ENCODE data around the gene PIK3CA. TPM values are rescaled to one million over a fixed set of nuclear protein-coding genes. Genes with fewer than 3 reads are reported as not detected.

Gene PIK3CA
- polyA plus RNA-seq, 6 donors from 2014 or later: 14.8 to 30.1 (median 22.9) TPM

- Mint-ChIP-seq H3K27ac (no peak overlapping the region), H3K4me3 (no peak overlapping the region), H3K4me1 (peaks cover 0 to 4% (median 0%) of the 10 kb centered on the region in 3 donors), H3K27me3 (peaks cover 0 to 8% (median 5%) of the 10 kb centered on the region in 3 donors), H3K36me3 (no peaks in the 10 kb centered on the region), H3K9me3 (no peaks in the 10 kb centered on the region)
- DNase-seq: no peak
- no peak for ATAC-seq (ENCODE audit: low read depth in 2 of 2)
Observed at GRCh38 chr3:179279837-179280236, 131.7 kb downstream of the PIK3CA start.

- H3K4me3 Mint-ChIP-seq: no peak overlapping the region
- no peak overlapping the region for H3K27ac Mint-ChIP-seq
- no peaks in the 10 kb centered on the region for H3K36me3 Mint-ChIP-seq
- no peaks in the 10 kb centered on the region for H3K4me1 Mint-ChIP-seq
- no peak for ATAC-seq (ENCODE audit: low read depth in 2 of 2)
- H3K9me3 Mint-ChIP-seq: no peaks in the 10 kb centered on the region
- peaks cover 0 to 5% (median 0%) of the 10 kb centered on the region in 3 donors for H3K27me3 Mint-ChIP-seq
- DNase-seq: no peak
Observed at GRCh38 chr3:179281825-179282224, 133.7 kb downstream of the PIK3CA start.

GRCh38 chr3:179286331-179286730 lies 138.2 kb downstream of the PIK3CA start:
- Mint-ChIP-seq H3K9me3 (no peaks in the 10 kb centered on the region), H3K27me3 (peaks cover 0 to 5% (median 0%) of the 10 kb centered on the region in 3 donors), H3K36me3 (no peaks in the 10 kb centered on the region), H3K4me1 (no peaks in the 10 kb centered on the region), H3K27ac (no peak overlapping the region), H3K4me3 (no peak overlapping the region)
- ATAC-seq (ENCODE audit: low read depth in 2 of 2): no peak
- no peak for DNase-seq

GRCh38 chr3:179288845-179289244 lies 140.7 kb downstream of the PIK3CA start:
- Mint-ChIP-seq H3K27ac (no peak overlapping the region), H3K4me1 (no peaks in the 10 kb centered on the region), H3K36me3 (no peaks in the 10 kb centered on the region), H3K9me3 (no peaks in the 10 kb centered on the region), H3K27me3 (peaks cover 0 to 3% (median 0%) of the 10 kb centered on the region in 3 donors), H3K4me3 (no peak overlapping the region)
- DNase-seq (no peak), ATAC-seq (ENCODE audit: low read depth in 2 of 2) (no peak)

GRCh38 chr3:179289295-179289694 lies 141.1 kb downstream of the PIK3CA start:
- Mint-ChIP-seq H3K4me1 (no peaks in the 10 kb centered on the region), H3K27me3 (peaks cover 0 to 3% (median 0%) of the 10 kb centered on the region in 3 donors), H3K4me3 (no peak overlapping the region), H3K36me3 (no peaks in the 10 kb centered on the region), H3K27ac (no peak overlapping the region), H3K9me3 (no peaks in the 10 kb centered on the region)
- DNase-seq: no peak
- ATAC-seq (ENCODE audit: low read depth in 2 of 2): no peak

Other genes starting within 250 kb of the PIK3CA start
- gene ZMAT3, start 76.5 kb upstream of the PIK3CA start, polyA plus RNA-seq (ENCODE audit: low read depth in 6 of 6): 10 to 100 TPM in 5 of 6 donors, 1 to 10 TPM in 1; 8.3 to 26.8 (median 15.3) TPM
- 1 to 10 TPM in 4 of 6 donors, under 1 TPM in 1, not detected in 1; 0.71 to 6.0 (median 3.0) TPM for gene KCNMB3, start 102.8 kb downstream of the PIK3CA start, polyA plus RNA-seq (ENCODE audit: low read depth in 6 of 6)
- 10 to 100 TPM; 51.3 to 93.5 (median 57.5) TPM for gene ZNF639, start 174.7 kb downstream of the PIK3CA start, polyA plus RNA-seq (ENCODE audit: low read depth in 6 of 6)
- 10 to 100 TPM; 18.2 to 41.4 (median 31.2) TPM for gene MFN1, start 199.4 kb downstream of the PIK3CA start, polyA plus RNA-seq (ENCODE audit: low read depth in 6 of 6)